HG03575 (cell line): Measurements from ENCODE around the gene KAZN.

Source experiments
- ATAC-seq: cut with Tn5 transposase; IDR thresholded peaks from one replicate; pipeline ENCODE4 v1.9.1; 2021; ENCODE audit not compliant: unreplicated experiment, insufficient number of reproducible peaks, low FRiP score; ENCODE audit errors: extremely low read depth

KAZN gene

DNA sequence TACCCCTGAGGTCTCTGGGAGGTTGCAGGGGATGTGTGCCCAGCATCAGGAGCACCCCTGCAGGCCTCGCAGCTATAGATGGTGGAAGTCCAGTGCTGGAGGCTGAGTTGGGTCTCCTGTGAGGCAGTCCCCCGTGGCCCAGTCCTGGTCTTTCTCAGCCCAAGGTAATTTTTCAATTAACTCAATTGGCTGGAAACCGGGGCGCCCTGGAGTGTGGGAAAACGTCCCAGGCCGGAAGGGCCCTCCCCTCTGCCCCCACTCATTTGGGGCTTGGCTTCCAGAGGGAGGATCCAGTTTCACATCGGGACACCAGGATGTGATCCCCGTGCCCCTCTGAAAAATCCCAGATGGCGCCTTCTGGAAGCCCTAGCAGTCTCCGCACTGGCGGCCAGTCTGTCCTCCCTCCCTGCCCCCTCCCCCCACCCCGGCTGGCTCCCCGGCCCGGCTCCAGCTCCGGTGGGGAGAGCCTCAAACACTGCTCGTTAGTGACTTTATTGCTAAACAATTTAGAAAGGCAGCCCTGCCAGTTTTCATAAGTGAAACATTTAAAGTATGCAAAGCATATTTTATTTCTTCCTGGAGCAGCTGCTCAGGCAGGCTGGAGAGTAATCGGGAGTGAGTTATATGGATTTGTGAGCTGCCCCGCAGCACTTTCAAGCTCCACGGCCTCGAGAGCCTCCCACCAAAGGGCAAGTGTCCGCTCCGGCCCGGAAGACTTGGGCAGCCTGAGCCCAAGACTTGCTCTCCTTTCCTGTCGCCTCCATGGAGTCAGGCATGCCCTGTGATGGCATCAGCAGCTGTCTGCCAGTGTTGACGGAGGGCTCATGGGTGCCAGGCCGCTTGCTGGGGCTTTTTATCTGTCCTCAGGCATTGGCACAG is 346.9 kb downstream of the KAZN start:
- ATAC-seq, result no peak

DNA sequence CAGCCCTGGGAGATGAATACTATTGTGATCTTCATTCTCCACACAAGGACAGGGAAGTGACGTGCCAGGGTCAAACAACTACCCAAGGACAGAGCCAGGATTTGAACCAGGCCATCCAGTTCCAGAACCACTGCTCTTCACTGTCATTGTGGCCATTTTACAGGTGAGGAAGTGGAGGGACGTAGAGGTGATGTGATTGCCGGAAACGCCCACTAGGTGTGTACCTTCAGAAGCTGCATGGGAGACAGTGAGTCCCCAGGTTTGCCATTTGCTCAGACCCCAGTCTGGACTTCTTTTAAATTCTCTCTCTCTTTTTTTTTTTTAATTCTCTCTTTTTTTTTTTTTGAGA is 347.5 kb downstream of the KAZN start:
- no peak for ATAC-seq

DNA sequence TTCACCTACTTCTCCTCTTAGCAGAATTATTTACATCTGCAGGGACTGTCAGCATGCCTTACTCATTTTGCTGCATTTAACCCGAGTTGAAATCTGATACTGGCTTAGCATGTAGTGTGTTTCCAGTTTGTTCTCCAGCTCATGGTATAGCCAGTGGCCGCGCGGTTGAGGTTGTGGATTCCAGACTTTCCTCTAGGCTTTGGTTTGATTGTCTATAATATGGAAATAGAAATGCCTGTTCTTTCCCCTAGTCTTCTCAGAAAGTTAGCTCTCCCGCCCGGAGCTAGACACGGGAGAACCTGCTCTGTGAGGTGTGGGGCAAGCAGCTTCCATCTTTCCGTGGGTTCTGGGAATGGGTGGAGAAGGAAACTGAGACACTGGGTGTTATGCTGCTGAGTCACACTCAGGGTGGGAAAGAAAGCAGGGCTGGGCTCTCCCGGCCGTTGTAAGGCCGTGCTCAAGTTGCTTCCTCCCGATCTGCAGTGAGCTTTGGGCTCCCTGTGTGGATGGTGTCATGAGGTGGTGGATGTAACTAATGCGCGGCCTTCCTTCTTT is 348.3 kb downstream of the KAZN start:
- ATAC-seq, result no peak

DNA sequence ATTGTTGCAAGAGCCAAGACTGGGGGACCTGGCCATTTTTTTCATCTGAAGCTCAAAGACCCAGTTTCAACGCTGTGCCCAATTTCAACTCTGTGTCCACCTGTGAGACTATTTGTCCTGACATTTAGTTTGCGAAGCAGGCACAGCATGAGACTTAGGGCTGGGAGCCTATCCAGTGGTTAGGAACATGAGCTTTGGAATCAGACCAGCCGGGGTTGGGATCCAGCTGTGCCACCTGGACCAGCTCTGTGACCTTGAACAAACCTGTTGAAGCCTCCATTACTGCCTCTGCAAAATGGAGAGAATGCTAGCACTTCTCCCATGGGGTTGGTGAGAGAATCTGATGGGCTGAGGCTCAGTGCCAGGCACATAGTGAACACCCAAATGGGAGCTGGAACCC is 348.9 kb downstream of the KAZN start:
- ATAC-seq, result no peak

DNA sequence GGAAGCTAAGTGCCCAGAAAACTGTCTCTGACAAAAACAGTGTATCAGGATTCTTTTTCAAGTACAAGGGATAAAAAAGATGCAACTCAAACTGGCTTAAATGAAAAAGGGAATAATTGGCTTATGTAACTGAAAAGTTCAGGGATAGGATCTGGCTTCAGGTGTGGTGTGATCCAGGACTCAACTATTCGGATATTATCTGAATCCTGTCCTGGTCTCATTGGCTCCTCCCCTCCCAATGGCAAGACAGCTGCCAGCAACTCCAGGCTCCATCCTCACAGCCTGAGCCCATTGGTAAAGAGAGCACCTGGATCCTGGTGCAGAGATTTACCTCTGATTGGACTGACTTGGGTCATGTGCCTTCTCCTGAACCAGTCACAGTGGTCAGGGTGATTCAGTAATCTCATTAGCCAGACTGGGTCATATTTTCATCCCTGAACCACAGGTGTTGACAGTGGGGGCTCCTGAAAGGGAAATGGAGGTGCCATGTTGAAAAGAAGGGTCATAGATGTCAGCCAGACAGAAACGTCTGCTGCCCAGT is 349.7 kb downstream of the KAZN start:
- ATAC-seq, result no peak

DNA sequence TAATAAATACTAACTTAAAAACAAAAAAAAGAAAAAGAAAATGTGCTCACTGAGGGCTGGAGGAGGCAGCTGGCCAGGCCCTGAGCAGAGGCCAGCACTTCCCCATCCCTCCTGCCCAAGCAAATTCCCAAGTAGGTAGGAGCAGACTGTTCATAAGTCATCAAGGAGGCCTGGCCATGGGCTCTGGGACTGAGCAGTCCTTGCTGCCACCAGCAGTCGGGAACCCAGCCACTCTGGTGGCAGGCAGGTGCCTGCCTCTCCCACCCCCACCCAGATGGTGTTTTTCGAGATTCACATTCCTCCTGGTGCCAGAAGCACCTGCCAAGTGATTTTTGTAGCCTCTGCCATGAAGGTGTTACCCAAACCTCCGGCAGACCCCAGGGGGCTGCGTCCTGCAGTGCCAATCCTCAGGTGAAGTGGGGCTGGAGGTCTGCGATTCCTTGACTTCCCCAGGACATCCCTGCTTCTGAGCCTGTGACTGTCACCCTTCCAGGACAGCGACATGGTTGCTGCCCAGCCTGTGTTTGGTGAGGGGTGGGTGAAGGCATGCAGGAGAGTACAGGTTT is 350.9 kb downstream of the KAZN start:
- no peak for ATAC-seq

DNA sequence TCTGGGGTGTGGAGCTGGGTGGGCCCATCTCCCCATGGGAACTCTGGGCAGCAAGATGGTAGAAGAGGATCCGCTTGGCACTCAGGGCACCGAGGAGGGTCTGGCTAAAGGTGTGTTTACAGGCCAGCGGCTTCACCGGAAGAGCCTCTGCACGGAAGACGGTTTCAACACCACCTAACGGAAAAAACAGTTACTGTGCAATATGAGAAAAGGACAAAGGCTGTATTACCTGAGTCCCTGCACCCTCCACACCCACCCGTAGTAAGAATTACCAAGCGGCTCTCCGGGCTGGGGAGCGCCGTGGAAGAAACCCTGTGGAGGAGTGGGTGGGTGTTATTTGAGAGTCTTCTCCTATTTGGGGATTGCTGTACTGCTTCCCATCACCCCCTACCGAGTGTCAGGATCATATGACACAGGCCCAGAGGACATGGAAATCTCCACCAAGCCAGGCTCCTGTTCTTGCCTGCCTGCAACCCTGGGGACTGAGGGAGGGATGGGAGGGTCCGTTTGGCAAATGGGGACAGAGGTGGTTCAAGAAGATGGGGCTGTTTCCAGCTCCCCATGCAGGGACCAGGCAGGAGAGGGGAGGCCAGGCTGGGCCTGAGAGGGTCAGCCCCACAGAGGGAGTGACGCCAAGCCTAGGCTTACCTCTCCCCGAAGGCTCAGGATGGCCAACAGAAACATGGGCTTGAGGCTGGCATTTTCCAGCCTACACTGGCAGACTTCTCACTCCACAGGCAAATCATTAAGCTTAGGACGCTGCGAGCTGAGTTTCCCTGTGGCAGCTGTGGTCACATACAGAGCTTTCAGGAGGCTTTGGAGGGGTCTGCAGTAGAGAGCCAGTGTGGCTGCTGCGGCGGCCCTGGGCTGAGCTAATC is 351.6 kb downstream of the KAZN start:
- ATAC-seq, result no peak

DNA sequence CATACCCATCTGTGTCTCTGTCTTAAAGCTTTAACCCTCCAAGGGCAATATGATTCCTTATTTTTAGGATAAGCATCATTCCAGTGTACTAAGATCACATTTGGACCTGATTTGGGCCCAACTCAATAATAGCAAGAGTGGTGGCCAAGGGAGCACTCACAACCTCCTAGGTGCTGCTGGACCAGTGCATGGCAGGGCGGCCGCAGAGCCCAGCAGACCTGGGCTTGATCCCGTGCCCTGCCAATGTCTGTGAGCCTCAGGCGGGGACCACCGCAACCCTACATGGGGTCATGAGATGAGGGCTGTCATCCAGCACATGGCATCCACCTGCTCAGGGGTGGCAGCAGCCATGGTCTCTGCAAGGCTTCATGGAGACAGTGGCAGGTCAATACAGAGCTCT is 353.3 kb downstream of the KAZN start:
- ATAC-seq, result no peak

DNA sequence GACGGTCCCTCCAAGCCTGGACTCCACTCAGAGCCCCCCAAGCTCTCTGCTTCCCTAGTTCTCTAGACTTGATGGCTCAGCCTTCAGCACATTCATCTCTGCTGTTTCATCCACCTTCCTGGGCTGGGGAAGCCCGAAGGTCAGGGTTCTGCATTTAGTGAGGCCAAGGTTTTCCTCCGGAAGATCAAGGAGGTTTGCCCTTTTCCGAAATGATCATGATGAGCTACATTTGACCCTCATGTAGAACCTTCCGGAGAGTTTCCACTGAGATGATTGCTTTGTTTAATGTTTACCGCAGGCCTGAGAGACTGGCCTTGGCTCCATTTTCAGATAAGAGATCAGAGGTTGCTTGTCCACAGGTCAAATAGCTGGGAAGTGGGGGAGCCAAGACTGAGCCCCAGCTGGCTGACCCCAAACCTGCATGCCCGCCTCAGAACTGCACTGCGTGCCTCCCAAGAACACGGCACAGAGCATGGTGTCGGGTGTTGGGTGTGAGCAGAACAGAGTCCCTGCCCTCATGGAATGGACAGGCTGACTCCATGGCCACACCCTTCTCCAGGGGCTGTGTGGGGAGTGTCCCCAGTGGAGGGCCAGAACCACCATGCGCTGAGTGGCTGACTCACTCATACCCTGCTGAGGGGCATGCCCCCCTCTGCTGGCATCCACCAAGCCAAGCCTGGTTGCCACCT is 354.3 kb downstream of the KAZN start:
- no peak for ATAC-seq

DNA sequence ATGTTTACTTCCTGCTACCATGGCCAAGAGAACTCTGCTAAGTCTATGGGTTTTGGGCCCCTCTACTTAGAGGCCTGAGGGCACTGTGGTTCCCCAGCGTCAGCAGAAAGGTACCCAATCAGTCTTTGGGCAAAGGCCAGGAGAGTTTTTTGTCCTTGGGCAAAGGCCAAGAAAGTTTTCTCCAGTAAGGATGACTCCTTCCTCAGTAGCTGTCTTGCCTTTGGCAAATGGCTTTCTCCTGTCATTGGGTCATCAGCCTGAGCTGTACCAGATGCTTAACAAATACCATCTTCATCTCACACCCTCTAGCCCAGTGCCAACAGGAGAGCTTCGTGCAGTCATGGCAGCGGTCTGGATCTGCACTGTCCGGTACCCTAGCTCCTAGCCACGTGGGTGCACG is 355.7 kb downstream of the KAZN start:
- ATAC-seq, result no peak

DNA sequence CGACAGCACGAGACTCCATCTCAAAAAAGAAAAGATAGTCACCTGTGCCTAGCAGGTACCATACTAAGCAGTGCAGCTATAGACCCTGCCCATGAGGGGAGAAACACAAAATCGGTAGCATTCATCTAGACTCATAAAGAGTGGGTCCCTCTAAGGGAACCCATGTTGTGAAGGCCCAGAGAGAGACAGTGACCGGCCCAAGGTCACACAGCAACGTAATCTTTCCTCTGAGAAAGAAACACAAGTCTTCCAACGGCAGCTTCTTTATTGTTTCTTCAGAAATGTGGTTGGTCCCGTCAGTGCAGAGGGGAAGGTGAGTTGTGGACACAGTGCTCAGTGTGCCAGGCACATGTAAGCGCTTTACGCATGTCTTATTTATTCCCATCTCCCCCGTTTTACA is 356.4 kb downstream of the KAZN start:
- no peak for ATAC-seq

DNA sequence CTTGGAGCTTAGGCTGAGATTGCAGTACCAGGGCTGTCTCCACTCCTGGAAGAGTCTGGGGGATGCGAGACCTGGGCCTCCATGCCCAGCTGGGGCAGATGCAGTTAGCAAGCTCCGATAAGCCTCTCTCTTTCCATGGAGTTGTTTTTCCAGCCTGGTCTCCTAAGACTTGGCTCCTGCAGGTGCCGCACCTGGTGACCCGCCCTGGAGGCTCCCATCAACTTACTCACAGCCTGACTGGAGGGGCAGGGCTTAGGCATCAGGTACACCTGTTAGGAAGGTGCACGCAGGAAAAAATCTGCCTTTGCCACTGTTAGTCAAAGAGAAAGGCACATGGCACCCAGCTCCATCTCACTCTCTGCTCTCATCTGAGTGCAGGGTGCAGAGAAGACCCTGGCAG is 356.9 kb downstream of the KAZN start:
- no peak for ATAC-seq

DNA sequence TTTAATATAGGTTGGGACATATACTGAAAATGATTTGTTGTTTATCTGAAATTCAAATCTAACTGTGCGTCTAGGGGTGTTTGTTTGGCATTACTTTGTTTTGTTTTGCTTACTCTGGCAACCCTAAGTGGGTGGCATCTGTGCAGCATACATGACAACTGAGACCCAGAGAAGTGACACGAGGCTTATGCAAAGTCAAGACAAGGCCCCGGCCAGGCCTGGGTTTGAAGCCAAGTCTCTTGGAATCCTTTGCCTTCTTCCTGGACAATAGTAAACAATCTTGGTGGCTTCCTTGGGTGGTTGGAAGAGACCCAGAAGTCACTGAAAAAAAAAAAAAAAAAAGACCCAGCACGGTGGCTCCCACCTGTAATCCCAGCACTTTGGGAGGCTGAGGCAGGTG is 357.5 kb downstream of the KAZN start:
- no peak for ATAC-seq

DNA sequence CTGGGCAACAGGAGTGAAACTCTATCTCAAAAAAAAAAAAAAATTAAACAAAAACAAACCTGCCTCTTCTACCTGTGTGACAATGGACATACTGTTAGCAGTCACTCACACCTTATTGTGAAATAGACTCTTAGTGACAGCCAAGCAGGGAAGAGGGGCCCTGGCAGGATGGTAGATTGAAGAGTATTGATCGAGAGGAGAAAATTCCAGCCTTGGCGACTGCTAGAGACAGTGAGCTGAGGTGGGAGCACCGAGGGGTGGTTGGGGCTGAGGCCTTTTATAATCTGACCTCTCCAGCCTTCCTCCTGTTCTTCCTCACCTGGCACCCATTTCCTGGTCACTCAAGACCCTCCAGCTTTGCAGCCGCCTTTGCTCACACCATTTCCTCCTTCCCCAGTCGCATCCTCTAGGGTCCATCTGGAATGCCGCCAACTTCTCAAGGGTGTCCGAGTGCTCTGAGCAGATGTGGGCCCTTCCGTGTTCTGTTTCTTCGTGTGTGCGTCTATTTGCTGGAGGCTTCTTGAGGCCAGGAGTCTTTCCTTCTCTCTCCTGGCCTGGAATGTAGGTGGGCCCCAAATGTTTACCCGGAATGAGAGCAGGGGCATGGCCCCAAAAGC is 358.2 kb downstream of the KAZN start:
- no peak for ATAC-seq

DNA sequence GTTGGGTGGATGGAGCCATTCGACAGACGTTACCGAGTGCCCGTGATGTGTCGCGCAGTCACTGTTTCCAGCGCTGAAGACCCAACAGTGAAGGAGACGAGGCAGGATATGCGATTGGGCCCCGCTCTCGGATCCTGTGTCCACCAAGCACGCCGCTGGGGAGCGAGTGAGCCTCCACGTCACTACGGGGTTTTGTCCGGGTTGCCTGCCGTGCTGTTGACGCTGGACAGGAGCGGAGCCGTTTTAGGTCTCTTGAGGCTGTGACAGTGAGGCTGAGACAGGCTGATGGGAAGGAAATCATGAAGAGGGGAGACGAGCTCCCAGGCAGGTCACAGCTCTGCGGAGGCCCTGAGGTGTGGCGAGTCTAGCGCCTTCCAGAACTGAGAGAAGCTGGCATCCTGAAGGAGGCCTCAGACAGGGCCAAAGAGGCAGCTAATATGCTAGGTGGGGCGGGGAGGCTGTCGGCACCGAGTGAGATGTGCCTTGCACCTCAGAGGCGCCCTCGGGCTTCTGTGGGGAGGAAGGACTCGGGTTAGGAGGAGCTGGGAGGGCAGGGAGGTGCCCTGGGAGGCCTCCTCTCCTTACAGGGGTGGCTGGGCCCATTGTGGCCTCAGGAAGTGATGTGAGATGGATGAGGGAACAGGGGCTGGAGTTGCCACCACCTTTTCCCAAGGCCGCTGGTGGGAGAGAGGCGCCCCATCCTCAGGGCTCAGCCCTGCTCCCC is 359.1 kb downstream of the KAZN start:
- ATAC-seq, result no peak

DNA sequence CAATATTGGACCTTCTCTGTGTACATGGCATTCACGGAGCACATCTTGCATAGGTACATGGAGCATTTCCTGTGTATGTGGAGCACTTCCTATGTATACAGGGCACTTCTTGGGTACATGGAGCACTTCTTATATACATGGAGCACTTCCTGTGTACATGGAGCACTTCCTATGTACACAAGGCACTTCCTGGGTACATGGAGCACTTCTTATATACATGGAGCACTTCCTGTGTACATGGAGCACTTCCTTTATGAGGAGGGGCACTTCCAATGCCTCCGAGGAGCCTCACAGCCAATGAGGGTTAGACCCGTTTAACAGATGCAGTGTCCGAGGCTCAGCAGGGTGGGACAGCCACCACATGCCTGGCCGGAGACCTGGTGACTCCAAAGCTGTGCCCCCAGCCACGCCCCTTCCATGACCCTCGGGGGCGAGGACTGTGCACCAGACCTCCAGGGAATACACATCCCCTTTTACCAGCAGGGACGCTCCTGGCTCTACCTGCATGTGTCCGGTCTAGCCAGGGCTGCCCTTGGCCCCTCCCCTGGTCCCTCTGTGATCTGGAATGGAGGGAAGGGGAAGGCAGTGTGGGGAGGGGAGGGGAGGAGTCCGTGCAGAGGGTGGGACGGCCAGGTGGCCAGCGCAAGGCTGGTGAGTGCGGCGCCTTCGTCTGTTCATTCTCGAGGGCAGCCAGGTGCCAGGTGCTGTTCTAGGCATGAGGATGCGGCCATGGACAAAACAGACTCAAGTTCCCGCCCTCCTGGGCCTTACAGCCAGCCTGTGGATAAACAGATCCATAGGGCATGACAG is 360.0 kb downstream of the KAZN start:
- ATAC-seq, result no peak

DNA sequence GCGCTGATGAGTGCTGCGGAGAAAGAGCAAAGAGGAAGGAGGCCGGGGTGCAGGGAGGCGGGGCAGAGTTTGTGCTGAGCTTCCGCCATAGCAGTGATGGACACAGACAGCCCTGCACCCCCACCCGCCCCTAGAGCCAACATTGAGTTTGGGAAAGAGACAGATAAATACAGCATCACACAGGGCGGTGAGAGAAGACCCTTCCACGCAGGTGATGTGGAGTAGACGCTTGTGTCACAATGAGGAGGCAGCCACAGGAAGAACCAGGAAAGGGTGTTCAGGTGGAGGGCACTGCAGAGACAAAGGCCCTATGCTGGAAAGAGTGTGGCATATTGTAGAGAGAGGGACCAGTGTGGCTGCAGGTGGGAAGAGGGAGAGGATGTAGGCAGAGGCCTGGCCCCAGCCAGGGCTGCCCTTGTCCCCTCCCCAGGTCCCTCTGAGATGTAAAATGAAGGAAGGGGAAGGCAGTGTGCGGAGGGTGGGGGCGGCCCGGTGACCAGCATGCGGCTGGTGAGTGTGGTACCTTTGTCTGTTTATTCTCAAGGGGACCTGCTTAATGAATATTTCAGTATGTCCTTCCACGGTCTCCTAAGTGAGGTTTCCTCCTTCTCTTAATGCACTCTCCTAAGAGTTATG is 360.7 kb downstream of the KAZN start:
- no peak for ATAC-seq
